ENCODE results near the gene PINLYP. TPM values are rescaled to one million over a fixed set of nuclear protein-coding genes. Genes with fewer than 3 reads are reported as not detected.
"Not testable (repeated sequence)": the region's sequence is repeated elsewhere in the genome, so short reads cannot be mapped to it uniquely, and the experiment has no call there.

PINLYP gene
- total RNA-seq, 1 experiment from 2014 or later, result not detected

- Histone ChIP-seq H3K27me3 (no peaks in the 10 kb centered on the region), H3K4me3 (no peak overlapping the region), H3K9me3 (no peaks in the 10 kb centered on the region), H3K36me3 (peaks cover 41% of the 10 kb centered on the region)
- no peak for DNase-seq
Observed at GRCh38 chr19:43563816-43564457, 11.7 kb upstream of the PINLYP start.

GRCh38 chr19:43564800-43565199, 10.8 kb upstream of the PINLYP start:
- Histone ChIP-seq H3K36me3 (peaks cover 38% of the 10 kb centered on the region), H3K4me3 (no peak overlapping the region), H3K9me3 (no peaks in the 10 kb centered on the region), H3K27me3 (no peaks in the 10 kb centered on the region)
- no peak for DNase-seq

GRCh38 chr19:43569657-43570056, 5.9 kb upstream of the PINLYP start:
- no peak overlapping the region for H3K4me3 ChIP-seq
- H3K36me3 ChIP-seq, result peaks cover 40% of the 10 kb centered on the region
- H3K27me3 ChIP-seq, result no peaks in the 10 kb centered on the region
- DNase-seq, result no peak
- H3K9me3 ChIP-seq, result no peaks in the 10 kb centered on the region

- Histone ChIP-seq H3K36me3 (peaks cover 36% of the 10 kb centered on the region), H3K27me3 (no peaks in the 10 kb centered on the region), H3K4me3 (no peak overlapping the region), H3K9me3 (no peaks in the 10 kb centered on the region)
- no peak for DNase-seq
Observed at GRCh38 chr19:43570174-43570791, 5.3 kb upstream of the PINLYP start.

GRCh38 chr19:43572171-43572588, 3.4 kb upstream of the PINLYP start:
- Histone ChIP-seq H3K27me3 (no peaks in the 10 kb centered on the region), H3K36me3 (peaks cover 36% of the 10 kb centered on the region), H3K4me3 (no peak overlapping the region), H3K9me3 (no peaks in the 10 kb centered on the region)
- no peak for DNase-seq

GRCh38 chr19:43574424-43575155, 1.0 kb upstream of the PINLYP start:
- Histone ChIP-seq H3K36me3 (peaks cover 33% of the 10 kb centered on the region), H3K27me3 (no peaks in the 10 kb centered on the region), H3K9me3 (no peaks in the 10 kb centered on the region), H3K4me3 (peak overlapping the region; percentile 96)
- no peak for DNase-seq

- Histone ChIP-seq H3K36me3 (peaks cover 31% of the 10 kb centered on the region), H3K9me3 (no peaks in the 10 kb centered on the region), H3K27me3 (no peaks in the 10 kb centered on the region), H3K4me3 (peak overlapping the region; percentile 96)
- DNase-seq, result no peak
Observed at GRCh38 chr19:43575955-43576878, 616 bp downstream of the PINLYP start.

GRCh38 chr19:43578787-43579186, 3.2 kb downstream of the PINLYP start:
- no peak for DNase-seq
- Histone ChIP-seq H3K27me3 (no peaks in the 10 kb centered on the region), H3K36me3 (peaks cover 9% of the 10 kb centered on the region), H3K9me3 (no peaks in the 10 kb centered on the region), H3K4me3 (no peak overlapping the region)

- peaks cover 3% of the 10 kb centered on the region; the same call in 1 of the 2 replicates for H3K36me3 ChIP-seq
- H3K27me3 ChIP-seq, result no peaks in the 10 kb centered on the region
- H3K4me3 ChIP-seq, result no peak overlapping the region
- no peak for DNase-seq
- no peaks in the 10 kb centered on the region for H3K9me3 ChIP-seq
Observed at GRCh38 chr19:43581467-43581866, 5.9 kb downstream of the PINLYP start.

- no peaks in the 10 kb centered on the region for H3K9me3 ChIP-seq
- no peaks in the 10 kb centered on the region for H3K27me3 ChIP-seq
- H3K36me3 ChIP-seq, result peaks cover 12% of the 10 kb centered on the region
- no peak for DNase-seq
- H3K4me3 ChIP-seq, result no peak overlapping the region
Observed at GRCh38 chr19:43582495-43582894, 6.9 kb downstream of the PINLYP start.

GRCh38 chr19:43584484-43584883, 8.9 kb downstream of the PINLYP start:
- DNase-seq, result no peak
- H3K4me3 ChIP-seq, result no peak overlapping the region
- H3K9me3 ChIP-seq, result no peaks in the 10 kb centered on the region
- H3K27me3 ChIP-seq, result no peaks in the 10 kb centered on the region
- peaks cover 19% of the 10 kb centered on the region for H3K36me3 ChIP-seq

GRCh38 chr19:43586346-43586745, 10.7 kb downstream of the PINLYP start:
- H3K9me3 ChIP-seq, result no peaks in the 10 kb centered on the region
- no peak for DNase-seq

GRCh38 chr19:43587029-43587428, 11.4 kb downstream of the PINLYP start:
- not testable (repeated sequence) for H3K27me3 ChIP-seq, H3K4me3 ChIP-seq, H3K9me3 ChIP-seq, DNase-seq
- H3K36me3 ChIP-seq, result peaks cover 27% of the 10 kb centered on the region

More at GRCh38 chr19:43586346-43586745, 10.7 kb downstream of the PINLYP start:
- Histone ChIP-seq H3K36me3 (peaks cover 26% of the 10 kb centered on the region), H3K27me3 (no peaks in the 10 kb centered on the region), H3K4me3 (no peak overlapping the region)

GRCh38 chr19:43589277-43589676, 13.7 kb downstream of the PINLYP start:
- H3K36me3 ChIP-seq, result peaks cover 47% of the 10 kb centered on the region
- H3K4me3 ChIP-seq, result no peak overlapping the region
- no peak for DNase-seq
- no peaks in the 10 kb centered on the region for H3K27me3 ChIP-seq
- H3K9me3 ChIP-seq, result no peaks in the 10 kb centered on the region

- no peaks in the 10 kb centered on the region for H3K27me3 ChIP-seq
- DNase-seq, result no peak
- H3K4me3 ChIP-seq, result no peak overlapping the region
- no peaks in the 10 kb centered on the region for H3K9me3 ChIP-seq
- H3K36me3 ChIP-seq, result peaks cover 51% of the 10 kb centered on the region
Observed at GRCh38 chr19:43589678-43590077, 14.1 kb downstream of the PINLYP start.

GRCh38 chr19:43591904-43592772, 16.5 kb downstream of the PINLYP start:
- DNase-seq, result no peak
- Histone ChIP-seq H3K27me3 (no peaks in the 10 kb centered on the region), H3K4me3 (no peak overlapping the region), H3K9me3 (no peaks in the 10 kb centered on the region), H3K36me3 (peaks cover 45% of the 10 kb centered on the region)
